ENCODE results near the gene FBL.

DNA sequence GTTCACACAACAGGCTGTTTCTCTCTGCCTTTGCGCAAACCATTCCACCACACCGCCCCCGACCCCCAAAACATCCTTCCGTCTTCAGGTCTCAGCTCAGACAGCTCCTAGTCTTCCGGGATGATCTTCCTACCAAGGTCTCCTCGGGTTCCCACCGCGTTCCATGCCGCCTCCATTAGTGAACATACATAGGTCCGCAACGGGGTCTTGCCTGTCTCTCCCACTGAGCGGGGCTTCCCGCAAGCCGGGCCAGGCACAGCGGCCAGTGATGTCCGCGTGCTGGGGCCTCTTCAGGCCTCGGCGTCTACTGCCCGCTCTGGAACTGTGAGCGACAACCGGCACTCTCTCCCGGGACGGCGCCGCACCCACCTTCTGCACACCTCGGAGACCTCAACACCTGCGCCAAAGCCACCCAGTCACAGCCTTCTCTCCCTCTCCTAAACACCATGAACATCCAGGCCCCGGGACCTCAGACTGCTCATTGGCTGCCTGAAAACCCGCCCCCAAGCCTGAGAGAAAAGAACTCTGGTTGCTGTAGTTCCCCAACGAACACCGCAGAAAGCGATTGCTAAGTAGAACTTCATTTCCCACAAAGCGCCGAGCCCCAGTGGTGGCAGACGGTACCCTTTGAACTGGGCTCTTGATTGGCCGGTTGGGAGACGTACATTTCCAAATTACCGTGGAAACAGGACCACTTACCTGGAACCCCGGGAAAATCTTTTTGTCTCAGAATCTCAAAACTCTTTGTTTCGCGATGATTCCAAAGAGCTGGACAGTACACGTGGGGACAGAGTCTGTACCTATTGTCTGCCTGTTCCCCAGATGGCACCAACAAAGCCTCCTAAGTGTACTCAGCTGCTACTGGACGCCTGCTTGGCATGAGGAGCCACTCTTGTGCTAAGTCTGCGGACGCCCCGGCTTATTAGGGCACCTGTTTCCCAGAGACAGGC is 21.8 kb downstream of the FBL start:
- no peak for TF ChIP-seq CTCF (conservative IDR thresholded peaks at IDR 0.05; ENCODE audit: low read depth, low read length)
- no peak for TF ChIP-seq RAD21 (IDR thresholded peaks at IDR 0.05; ENCODE audit: low read length)
- no peak for TF ChIP-seq MAFK (IDR thresholded peaks at IDR 0.05; ENCODE audit: low read depth, low read length)
- TF ChIP-seq MXI1 (IDR thresholded peaks at IDR 0.05; ENCODE audit: borderline replicate concordance, low read depth, low read length): no peak; the same call in 1 of the 2 replicates
- TF ChIP-seq RCOR1 (IDR thresholded peaks at IDR 0.05; ENCODE audit: insufficient replicate concordance, low read length): no peak
- TF ChIP-seq POLR2A (IDR thresholded peaks at IDR 0.05; ENCODE audit: low read depth, low read length): peak; percentile 33; the same call in 1 of the 2 replicates
- TF ChIP-seq USF2 (IDR thresholded peaks at IDR 0.05; ENCODE audit: low read depth, low read length): no peak
